ENCODE measurements around the gene SEC14L3. TPM values are rescaled to one million over a fixed set of nuclear protein-coding genes. Genes with fewer than 3 reads are reported as not detected.
A peak's percentile ranks its signal among the peaks of the same experiment; 100 is the strongest.

The SEC14L3 gene
- total and polyA plus RNA-seq, 2 donors from 2014 or later = not detected

DNA sequence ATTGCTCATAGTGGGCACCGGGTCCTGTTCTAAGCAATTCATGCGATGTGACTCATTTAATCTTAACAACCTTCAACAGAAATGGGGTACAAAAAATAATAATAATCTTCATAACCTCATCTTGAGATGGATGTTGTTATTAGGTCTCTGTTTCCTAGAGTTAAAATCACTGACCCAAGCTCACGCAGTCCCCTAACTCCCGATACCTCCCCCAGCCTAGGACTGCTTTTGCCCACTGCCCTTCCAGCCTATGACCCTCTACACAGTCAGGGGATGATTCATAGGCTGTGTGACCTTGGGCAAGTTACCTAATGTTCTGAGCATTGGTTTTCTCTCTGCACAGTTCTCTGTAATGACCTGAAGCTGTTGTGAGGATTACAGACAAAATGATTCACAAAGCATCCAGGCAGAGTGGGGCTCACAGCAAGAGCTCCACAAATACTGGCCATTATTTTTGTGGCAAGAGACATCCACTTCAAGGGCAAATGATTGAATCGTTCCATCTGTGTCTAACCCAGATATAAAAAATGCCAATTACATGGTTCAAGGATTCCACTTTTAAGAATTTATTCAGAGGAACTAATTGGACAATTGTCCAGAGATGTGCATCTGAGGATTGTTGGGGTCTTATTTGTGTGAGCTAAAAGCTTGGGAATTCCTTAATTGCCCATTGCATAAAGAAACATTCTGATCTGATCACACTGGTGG lies 26.2 kb downstream of the SEC14L3 start:
- no peaks in the 10 kb centered on the region for H3K36me3 ChIP-seq (ENCODE audit: control insufficient read depth in 2 of 3, insufficient read depth in 3 of 3, low read length in 3 of 3)
- no peak overlapping the region for H3K27ac ChIP-seq (ENCODE audit: low read depth in 2 of 2, low read length in 2 of 2)
- no peak overlapping the region for H3K4me3 ChIP-seq (ENCODE audit: low read length in 3 of 3)
- DNase-seq = no peak
- H3K9me3 ChIP-seq (ENCODE audit: control insufficient read depth in 2 of 3, insufficient read depth in 1 of 3, low read length in 3 of 3) = no peaks in the 10 kb centered on the region
- intact Hi-C loops (cut with DNase I) = no loop called here
- H3K9ac ChIP-seq (ENCODE audit: low read length in 3 of 3) = no peak overlapping the region
- H3K4me1 ChIP-seq (ENCODE audit: control insufficient read depth in 2 of 3, insufficient read depth in 2 of 3, low read depth in 1 of 3, low read length in 3 of 3) = no peaks in the 10 kb centered on the region
- no peaks in the 10 kb centered on the region for H3K27me3 ChIP-seq (ENCODE audit: control insufficient read depth, insufficient read depth, low read length)
- FAIRE-seq = no peak
- TF ChIP-seq, protein P1, sequence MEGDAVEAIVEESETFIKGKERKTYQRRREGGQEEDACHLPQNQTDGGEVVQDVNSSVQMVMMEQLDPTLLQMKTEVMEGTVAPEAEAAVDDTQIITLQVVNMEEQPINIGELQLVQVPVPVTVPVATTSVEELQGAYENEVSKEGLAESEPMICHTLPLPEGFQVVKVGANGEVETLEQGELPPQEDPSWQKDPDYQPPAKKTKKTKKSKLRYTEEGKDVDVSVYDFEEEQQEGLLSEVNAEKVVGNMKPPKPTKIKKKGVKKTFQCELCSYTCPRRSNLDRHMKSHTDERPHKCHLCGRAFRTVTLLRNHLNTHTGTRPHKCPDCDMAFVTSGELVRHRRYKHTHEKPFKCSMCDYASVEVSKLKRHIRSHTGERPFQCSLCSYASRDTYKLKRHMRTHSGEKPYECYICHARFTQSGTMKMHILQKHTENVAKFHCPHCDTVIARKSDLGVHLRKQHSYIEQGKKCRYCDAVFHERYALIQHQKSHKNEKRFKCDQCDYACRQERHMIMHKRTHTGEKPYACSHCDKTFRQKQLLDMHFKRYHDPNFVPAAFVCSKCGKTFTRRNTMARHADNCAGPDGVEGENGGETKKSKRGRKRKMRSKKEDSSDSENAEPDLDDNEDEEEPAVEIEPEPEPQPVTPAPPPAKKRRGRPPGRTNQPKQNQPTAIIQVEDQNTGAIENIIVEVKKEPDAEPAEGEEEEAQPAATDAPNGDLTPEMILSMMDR (IDR thresholded peaks at IDR 0.05; ENCODE audit: borderline replicate concordance, extremely low read depth, insufficient read depth) = no peak

DNA sequence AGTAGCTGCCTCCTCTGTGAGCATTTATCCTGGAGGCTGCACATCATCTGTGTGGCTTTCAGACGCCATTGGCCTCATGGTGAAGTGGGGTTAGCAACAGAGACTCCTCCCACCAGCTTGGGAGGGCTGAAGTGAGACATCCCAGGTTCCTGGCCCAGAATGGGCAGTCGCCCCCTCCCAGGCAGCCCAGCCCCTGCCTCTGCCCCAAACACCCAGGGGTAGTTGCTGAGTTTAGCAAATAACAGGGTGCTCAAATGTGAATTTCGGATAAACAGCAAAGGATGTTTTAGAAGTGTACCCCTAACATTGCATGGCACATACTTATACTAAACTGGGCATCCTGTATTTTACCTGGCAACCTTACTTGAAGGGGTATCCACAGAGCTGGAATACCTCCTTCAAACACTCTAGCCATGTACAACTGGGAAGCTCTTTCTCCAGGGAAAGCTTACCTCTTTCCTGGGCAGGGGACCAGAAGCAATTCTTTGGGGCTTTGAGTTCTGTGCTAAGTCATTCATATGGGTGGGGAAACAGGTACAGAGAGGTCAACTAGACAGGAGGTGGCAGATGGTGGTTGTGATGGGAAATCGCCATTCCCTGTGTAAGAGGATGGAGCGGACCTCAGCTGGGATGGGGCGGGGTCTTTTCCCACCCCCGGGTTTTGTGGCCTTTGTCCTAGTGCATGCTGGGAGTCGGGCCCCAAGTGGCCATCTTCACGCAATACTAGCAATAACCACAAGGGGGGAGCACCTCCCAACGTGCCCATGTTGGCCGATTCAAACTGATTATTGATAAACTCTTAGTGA lies 27.0 kb downstream of the SEC14L3 start:
- H3K36me3 ChIP-seq (ENCODE audit: control insufficient read depth in 2 of 3, insufficient read depth in 3 of 3, low read length in 3 of 3) = no peaks in the 10 kb centered on the region
- no peak overlapping the region for H3K27ac ChIP-seq (ENCODE audit: low read depth in 2 of 2, low read length in 2 of 2)
- H3K4me1 ChIP-seq (ENCODE audit: control insufficient read depth in 2 of 3, insufficient read depth in 2 of 3, low read depth in 1 of 3, low read length in 3 of 3) = no peaks in the 10 kb centered on the region
- no peaks in the 10 kb centered on the region for H3K27me3 ChIP-seq (ENCODE audit: control insufficient read depth, insufficient read depth, low read length)
- H3K9me3 ChIP-seq (ENCODE audit: control insufficient read depth in 2 of 3, insufficient read depth in 1 of 3, low read length in 3 of 3) = no peaks in the 10 kb centered on the region
- H3K4me3 ChIP-seq (ENCODE audit: low read length in 3 of 3) = no peak overlapping the region
- TF ChIP-seq, protein P1 (IDR thresholded peaks at IDR 0.05; ENCODE audit: borderline replicate concordance, extremely low read depth, insufficient read depth) = peak; percentile 65
- no peak overlapping the region for H3K9ac ChIP-seq (ENCODE audit: low read length in 3 of 3)
- no peak for FAIRE-seq
- DNase-seq = peak; percentile 64 to 77 (median 70)
- intact Hi-C loops (cut with DNase I) = no loop called here

DNA sequence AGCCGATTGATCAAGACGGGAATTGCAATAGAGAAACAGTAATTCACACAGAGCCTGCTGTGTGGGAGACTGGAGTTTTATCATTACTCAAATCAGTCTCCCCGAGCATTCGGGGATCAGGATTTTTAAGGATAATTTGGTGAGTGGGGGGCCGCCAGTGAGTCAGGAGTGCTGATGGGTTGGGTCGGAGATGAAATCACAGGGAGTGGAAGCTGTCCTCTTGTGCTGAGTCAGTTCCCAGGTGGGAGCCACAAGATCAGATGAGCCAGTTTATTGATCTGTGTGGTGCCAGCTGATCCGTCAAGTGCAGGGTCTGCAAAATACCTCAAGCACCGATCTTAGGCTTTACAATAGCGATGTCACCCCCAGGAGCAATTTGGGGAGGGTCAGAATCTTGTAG lies 30.7 kb downstream of the SEC14L3 start:
- Histone ChIP-seq H3K9me3 (ENCODE audit: control insufficient read depth in 2 of 3, insufficient read depth in 1 of 3, low read length in 3 of 3) (no peaks in the 10 kb centered on the region), H3K27me3 (ENCODE audit: control insufficient read depth, insufficient read depth, low read length) (no peaks in the 10 kb centered on the region), H3K4me3 (ENCODE audit: low read length in 3 of 3) (no peak overlapping the region), H3K4me1 (ENCODE audit: control insufficient read depth in 2 of 3, insufficient read depth in 2 of 3, low read depth in 1 of 3, low read length in 3 of 3) (no peaks in the 10 kb centered on the region), H3K36me3 (ENCODE audit: control insufficient read depth in 2 of 3, insufficient read depth in 3 of 3, low read length in 3 of 3) (no peaks in the 10 kb centered on the region), H3K27ac (ENCODE audit: low read depth in 2 of 2, low read length in 2 of 2) (no peak overlapping the region), H3K9ac (ENCODE audit: low read length in 3 of 3) (no peak overlapping the region)
- TF ChIP-seq, protein P1 (IDR thresholded peaks at IDR 0.05; ENCODE audit: borderline replicate concordance, extremely low read depth, insufficient read depth) = no peak
- peak in 1 of 5 donors; percentile 11 for DNase-seq
- FAIRE-seq = no peak
- intact Hi-C loops (cut with DNase I) = no loop called here
